Osteocyte (in vitro differentiated cells): ENCODE measurements around the gene NRG3. TPM values are rescaled to one million over a fixed set of nuclear protein-coding genes. Genes with fewer than 3 reads are reported as not detected.

ENCODE experiments used
- DNase-seq: peaks from one replicate; pipeline ENCODE4 v3.0.0; 2021; ENCODE audit warnings: mixed read lengths; ENCODE audit not compliant: unreplicated experiment; ENCODE audit errors: extremely low spot score
- H3K27ac Mint-ChIP-seq: one replicate; pipeline ENCODE4 v1.8.0; 2021; ENCODE audit warnings: mild to moderate bottlenecking, mixed read lengths; ENCODE audit not compliant: unreplicated experiment
- H3K27me3 Mint-ChIP-seq: one replicate; pipeline ENCODE4 v1.8.0; 2021; ENCODE audit warnings: mixed read lengths; ENCODE audit not compliant: unreplicated experiment
- H3K36me3 Mint-ChIP-seq: one replicate; pipeline ENCODE4 v1.8.0; 2021; ENCODE audit warnings: mixed read lengths; ENCODE audit not compliant: unreplicated experiment
- H3K4me1 Mint-ChIP-seq: one replicate; pipeline ENCODE4 v1.8.0; 2021; ENCODE audit warnings: mixed read lengths; ENCODE audit not compliant: unreplicated experiment
- H3K4me3 Mint-ChIP-seq: one replicate; pipeline ENCODE4 v1.8.0; 2021; ENCODE audit warnings: mild to moderate bottlenecking, moderate library complexity, mixed read lengths; ENCODE audit not compliant: unreplicated experiment
- H3K9me3 Mint-ChIP-seq: one replicate; pipeline ENCODE4 v1.8.0; 2021; ENCODE audit warnings: mixed read lengths; ENCODE audit not compliant: unreplicated experiment
- CTCF ChIP-seq: fragments of 200-600 bp; sonication (generic); IDR thresholded peaks from 2 replicates; pipeline ENCODE4 v1.5.0; 2021; ENCODE audit warnings: antibody characterized with exemption, mild to moderate bottlenecking, moderate library complexity
- total RNA-seq: library from RNA; stranded (reverse); gene quantifications from 2 replicates; pipeline ENCODE4 v1.2.1, GENCODE V29; 2021

The NRG3 gene
- total RNA-seq, 1 donor from 2014 or later, result not detected

- Mint-ChIP-seq H3K36me3 (no peaks in the 10 kb centered on the region), H3K9me3 (no peaks in the 10 kb centered on the region), H3K27me3 (peaks cover 2% of the 10 kb centered on the region), H3K27ac (no peak overlapping the region), H3K4me3 (no peak overlapping the region), H3K4me1 (no peaks in the 10 kb centered on the region)
- no peak for TF ChIP-seq CTCF
- DNase-seq, result no peak
These were observed 951.1 kb downstream of the NRG3 start for GRCh38 chr10:82826132-82826531.

DNA sequence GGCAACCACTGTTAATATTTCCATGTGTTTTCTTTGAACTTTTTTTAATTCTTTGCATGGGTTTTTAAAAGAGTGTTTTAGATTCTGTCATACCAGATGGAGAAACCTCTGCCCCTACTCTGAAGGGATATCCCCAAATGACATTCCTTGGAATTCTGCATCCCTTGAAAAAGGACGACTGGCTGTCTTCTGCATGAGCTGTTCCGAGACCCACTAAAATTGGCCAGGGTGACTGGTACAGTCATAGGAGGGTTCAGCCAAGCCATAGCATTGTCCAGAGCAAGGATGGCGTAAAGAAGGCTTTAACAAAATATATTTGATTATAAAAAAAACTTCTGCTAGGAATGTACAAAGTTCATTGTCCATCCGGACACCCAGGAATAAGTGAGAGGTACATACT is 952.9 kb downstream of the NRG3 start:
- H3K4me1 Mint-ChIP-seq, result no peaks in the 10 kb centered on the region
- no peak for DNase-seq
- H3K4me3 Mint-ChIP-seq, result no peak overlapping the region
- no peak overlapping the region for H3K27ac Mint-ChIP-seq
- no peaks in the 10 kb centered on the region for H3K9me3 Mint-ChIP-seq
- no peak for TF ChIP-seq CTCF
- H3K27me3 Mint-ChIP-seq, result peaks cover 2% of the 10 kb centered on the region
- H3K36me3 Mint-ChIP-seq, result no peaks in the 10 kb centered on the region

DNA sequence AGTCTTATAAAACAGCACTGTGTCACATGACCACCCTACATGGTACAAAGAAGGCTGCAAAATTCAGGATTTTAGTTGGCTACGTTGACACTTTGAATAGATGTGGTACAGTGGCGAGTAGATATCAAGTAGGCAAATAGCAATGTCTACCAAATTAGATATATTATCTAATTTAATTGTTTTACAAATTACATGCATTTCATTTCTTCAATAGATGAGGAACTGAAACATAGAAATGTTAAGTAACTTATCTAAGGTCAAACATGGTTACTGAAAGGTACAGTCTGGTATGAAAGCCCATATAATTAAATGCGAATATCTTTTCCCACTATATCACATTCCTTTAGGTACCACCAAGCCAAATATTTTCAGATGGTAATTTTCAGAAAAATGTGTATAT is 972.2 kb downstream of the NRG3 start:
- Mint-ChIP-seq H3K36me3 (no peaks in the 10 kb centered on the region), H3K27ac (no peak overlapping the region), H3K4me1 (no peaks in the 10 kb centered on the region), H3K27me3 (peaks cover 3% of the 10 kb centered on the region), H3K9me3 (peaks cover 5% of the 10 kb centered on the region), H3K4me3 (no peak overlapping the region)
- TF ChIP-seq CTCF, result no peak
- DNase-seq, result no peak

GRCh38 chr10:82850191-82850590 is 975.2 kb downstream of the NRG3 start:
- Mint-ChIP-seq H3K9me3 (peaks cover 5% of the 10 kb centered on the region), H3K36me3 (no peaks in the 10 kb centered on the region), H3K27me3 (peaks cover 3% of the 10 kb centered on the region), H3K4me3 (no peak overlapping the region), H3K27ac (no peak overlapping the region), H3K4me1 (no peaks in the 10 kb centered on the region)
- DNase-seq, result no peak
- no peak for TF ChIP-seq CTCF

DNA sequence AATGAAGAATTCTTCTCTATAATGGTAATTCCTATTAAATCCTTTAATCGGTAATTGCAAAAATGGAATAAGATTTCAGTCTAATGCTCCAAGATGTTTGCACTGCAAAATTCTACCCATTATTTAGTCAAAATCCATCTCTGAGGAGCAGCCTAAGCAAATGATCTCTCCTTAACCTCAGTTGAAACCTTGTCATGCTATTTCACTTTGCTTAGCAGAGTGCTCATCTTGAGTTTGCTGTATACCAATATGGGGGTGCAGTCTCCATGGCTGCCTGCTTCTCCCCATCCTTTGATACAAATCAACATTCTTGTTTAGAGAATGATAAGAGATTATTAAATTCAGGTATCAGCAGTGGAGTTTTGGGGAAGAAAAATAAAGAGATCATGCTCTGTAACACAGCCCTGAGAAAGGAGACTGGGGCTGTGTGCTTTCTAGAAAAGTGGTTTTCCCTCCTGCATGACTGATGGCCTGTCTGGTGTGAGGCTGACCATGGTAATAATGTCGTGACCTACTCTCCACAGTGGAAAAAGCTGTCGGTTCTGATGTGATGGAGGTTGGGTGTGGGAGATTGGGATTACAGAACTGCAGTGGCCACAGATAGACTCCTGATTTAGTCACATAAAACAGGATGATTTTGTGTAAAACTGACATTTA is 982.1 kb downstream of the NRG3 start:
- H3K36me3 Mint-ChIP-seq, result no peaks in the 10 kb centered on the region
- no peak overlapping the region for H3K4me3 Mint-ChIP-seq
- H3K27ac Mint-ChIP-seq, result no peak overlapping the region
- H3K27me3 Mint-ChIP-seq, result no peaks in the 10 kb centered on the region
- no peak for TF ChIP-seq CTCF
- no peaks in the 10 kb centered on the region for H3K9me3 Mint-ChIP-seq
- DNase-seq, result no peak
- H3K4me1 Mint-ChIP-seq, result no peaks in the 10 kb centered on the region
